HEK293 (cell line): ENCODE data around the gene UCK1.

Experiments used
- CTCF ChIA-PET: fragments of 350-600 bp; formaldehyde crosslinking; extraction: SDS; loops from one replicate; lab custom pipeline; 2021; ENCODE audit warnings: antibody characterized with exemption; lab: Yijun Ruan, JAX
- POLR2A ChIA-PET: fragments of 300-600 bp; formaldehyde crosslinking; extraction: SDS; loops from one replicate; lab custom pipeline; 2020; ENCODE audit warnings: antibody characterized with exemption, inconsistent platforms; lab: Yijun Ruan, JAX
- H3K27ac ChIP-seq: fragments of 200-500 bp; sonication (Bioruptor generic); 2 replicates; pipeline ENCODE4 v1.5.1; 2014; ENCODE audit warnings: low read depth, low read length, control low read depth, inconsistent platforms; ENCODE audit errors: extremely low read depth
- H3K36me3 ChIP-seq, 2 experiments: fragments of 200-500 bp in 1 of 2; sonication (Bioruptor generic) in 1 of 2; 1 replicate in 1 of 2; 2 replicates in 1 of 2; pipeline ENCODE4 v1.5.1; 2014 to 2017; ENCODE audit warnings: inconsistent platforms in 2 of 2, low read length in 2 of 2; ENCODE audit not compliant: control insufficient read depth in 2 of 2, insufficient read depth in 1 of 2
- H3K4me1 ChIP-seq: fragments of 200-500 bp; sonication (Bioruptor generic); 2 replicates; pipeline ENCODE4 v1.5.1; 2014; ENCODE audit warnings: mild to moderate bottlenecking, low read length, inconsistent platforms; ENCODE audit not compliant: control insufficient read depth, insufficient read depth
- H3K4me3 ChIP-seq: 2 replicates; pipeline ENCODE4 v1.5.1; 2011; ENCODE audit warnings: low read depth, mild to moderate bottlenecking, control low read depth, low read length, moderate library complexity
- H3K9me3 ChIP-seq: fragments of 200-500 bp; sonication (Bioruptor generic); 2 replicates; pipeline ENCODE4 v1.5.1; 2014; ENCODE audit warnings: low read depth, low read length, inconsistent platforms; ENCODE audit not compliant: control insufficient read depth, insufficient read depth
- HOXC10 ChIP-seq: sonication (generic); formaldehyde crosslinking; IDR thresholded peaks from 2 replicates; pipeline ENCODE4 v1.8.1; 2023; ENCODE audit warnings: mild to moderate bottlenecking, missing genetic modification reagents
- MZF1 ChIP-seq: fragments of 450-650 bp; formaldehyde crosslinking; IDR thresholded peaks from 2 replicates; pipeline ENCODE4 v1.5.1; 2017; ENCODE audit warnings: missing biosample characterization, missing genetic modification characterization, borderline replicate concordance
- PRDM1 ChIP-seq: fragments of 450-650 bp; formaldehyde crosslinking; IDR thresholded peaks from 2 replicates; pipeline ENCODE4; 2016; ENCODE audit warnings: missing biosample characterization, missing genetic modification characterization
- RBAK ChIP-seq: fragments of 450-650 bp; formaldehyde crosslinking; IDR thresholded peaks from 2 replicates; pipeline ENCODE4 v1.5.1; 2016; ENCODE audit warnings: missing biosample characterization, missing genetic modification characterization
- SCRT1 ChIP-seq: fragments of 450-650 bp; formaldehyde crosslinking; IDR thresholded peaks from 2 replicates; pipeline ENCODE4 v1.5.1; 2016; ENCODE audit warnings: missing biosample characterization, missing genetic modification characterization, borderline replicate concordance
- SCRT2 ChIP-seq: fragments of 450-650 bp; formaldehyde crosslinking; IDR thresholded peaks from 2 replicates; pipeline ENCODE4 v1.5.1; 2016; ENCODE audit warnings: missing biosample characterization, missing genetic modification characterization
- ZNF10 ChIP-seq: fragments of 450-650 bp; formaldehyde crosslinking; IDR thresholded peaks from 2 replicates; pipeline ENCODE4 v1.5.1; 2017; ENCODE audit warnings: missing biosample characterization, missing genetic modification characterization
- ZNF18 ChIP-seq: fragments of 450-650 bp; formaldehyde crosslinking; IDR thresholded peaks from 2 replicates; pipeline ENCODE4 v1.5.1; 2016; ENCODE audit warnings: missing biosample characterization, missing genetic modification characterization
- ZNF302 ChIP-seq: fragments of 450-650 bp; formaldehyde crosslinking; IDR thresholded peaks from 2 replicates; pipeline ENCODE4 v1.5.1; 2016; ENCODE audit warnings: missing biosample characterization, missing genetic modification characterization, low read depth
- ZNF324 ChIP-seq: fragments of 450-650 bp; formaldehyde crosslinking; IDR thresholded peaks from 2 replicates; pipeline ENCODE4 v1.5.1; 2016; ENCODE audit warnings: missing biosample characterization, missing genetic modification characterization
- ZNF391 ChIP-seq: fragments of 450-650 bp; formaldehyde crosslinking; IDR thresholded peaks from 2 replicates; pipeline ENCODE4 v1.5.1; 2016; ENCODE audit warnings: low read depth, missing biosample characterization, missing genetic modification characterization, borderline replicate concordance
- ZNF488 ChIP-seq: fragments of 450-650 bp; formaldehyde crosslinking; IDR thresholded peaks from 2 replicates; pipeline ENCODE4 v1.5.1; 2016; ENCODE audit warnings: missing biosample characterization, missing genetic modification characterization
- ZNF510 ChIP-seq: fragments of 450-650 bp; formaldehyde crosslinking; IDR thresholded peaks from 2 replicates; pipeline ENCODE4 v1.5.1; 2018; ENCODE audit warnings: mild to moderate bottlenecking, missing genetic modification characterization, missing biosample characterization; ENCODE audit not compliant: insufficient replicate concordance
- ZNF549 ChIP-seq: fragments of 450-650 bp; IDR thresholded peaks from 2 replicates; pipeline ENCODE4 v1.5.1; 2018; ENCODE audit warnings: missing biosample characterization, missing genetic modification characterization, mild to moderate bottlenecking, inconsistent platforms, moderate library complexity
- ZNF626 ChIP-seq: fragments of 450-650 bp; sonication (Bioruptor Pico); formaldehyde crosslinking; IDR thresholded peaks from 2 replicates; pipeline ENCODE4 v1.5.1; 2018; ENCODE audit warnings: missing biosample characterization, missing genetic modification characterization, inconsistent platforms
- ZNF654 ChIP-seq: fragments of 450-650 bp; formaldehyde crosslinking; IDR thresholded peaks from 2 replicates; pipeline ENCODE4 v1.5.1; 2016; ENCODE audit warnings: low read depth, missing biosample characterization, missing genetic modification characterization
- ZNF664 ChIP-seq: fragments of 450-650 bp; formaldehyde crosslinking; IDR thresholded peaks from 2 replicates; pipeline ENCODE4 v1.5.1; 2016; ENCODE audit warnings: missing biosample characterization, missing genetic modification characterization
- ZNF692 ChIP-seq: fragments of 450-650 bp; formaldehyde crosslinking; IDR thresholded peaks from 2 replicates; pipeline ENCODE4 v1.5.1; 2016; ENCODE audit warnings: missing biosample characterization, missing genetic modification characterization
- ZNF701 ChIP-seq: fragments of 450-650 bp; formaldehyde crosslinking; IDR thresholded peaks from 2 replicates; pipeline ENCODE4 v1.5.1; 2016; ENCODE audit warnings: missing biosample characterization, missing genetic modification characterization
- ZNF76 ChIP-seq: fragments of 450-650 bp; formaldehyde crosslinking; IDR thresholded peaks from 2 replicates; pipeline ENCODE4; 2016; ENCODE audit warnings: low read depth, missing biosample characterization, missing genetic modification characterization, borderline replicate concordance
- ZNF830 ChIP-seq: fragments of 450-650 bp; IDR thresholded peaks from 2 replicates; pipeline ENCODE4 v1.5.0; 2018; ENCODE audit warnings: missing biosample characterization, missing genetic modification characterization, low read depth, mild to moderate bottlenecking, moderate library complexity

Gene UCK1

GRCh38 chr9:131511880-131512279 lies 19.2 kb downstream of the UCK1 start:
- POLR2A ChIA-PET: no interaction called here
- no peak overlapping the region for H3K27ac ChIP-seq
- H3K4me3 ChIP-seq: no peak overlapping the region
- CTCF ChIA-PET: interaction anchor here (0.6 kb wide), 1 partner anchor 176 kb away, joined by 3 read pairs; no protein-coding TSS in a partner anchor
- no peaks in the 10 kb centered on the region for H3K9me3 ChIP-seq
- peaks cover 14 to 94% of the 10 kb centered on the region in 2 experiments for H3K36me3 ChIP-seq
- peak; percentile 74; the same call in 1 of the 2 replicates for TF ChIP-seq SCRT1 (tag by site-specific recombination)
- TF ChIP-seq SCRT2 (tag by site-specific recombination): peak; percentile 98
- no peak for TF ChIP-seq ZNF510 (tag by site-specific recombination)
- H3K4me1 ChIP-seq: no peaks in the 10 kb centered on the region

GRCh38 chr9:131511416-131511815 lies 19.6 kb downstream of the UCK1 start:
- Histone ChIP-seq H3K36me3 (peaks cover 15 to 91% of the 10 kb centered on the region in 2 experiments), H3K9me3 (no peaks in the 10 kb centered on the region), H3K27ac (no peak overlapping the region), H3K4me1 (no peaks in the 10 kb centered on the region), H3K4me3 (no peak overlapping the region)
- ChIA-PET CTCF (no interaction called here), POLR2A (no interaction called here)
- TF ChIP-seq ZNF18: no peak
- no peak for TF ChIP-seq ZNF549
- TF ChIP-seq ZNF10 (tag by site-specific recombination): no peak
- no peak for TF ChIP-seq HOXC10 (CRISPR knock-in tag)
- TF ChIP-seq ZNF324 (tag by site-specific recombination): no peak
- TF ChIP-seq ZNF302 (tag by site-specific recombination): no peak
- TF ChIP-seq, all 188 proteins: peak for 0

- no peak overlapping the region for H3K4me3 ChIP-seq
- H3K4me1 ChIP-seq: peaks cover 6% of the 10 kb centered on the region; the same call in 1 of the 2 replicates
- TF ChIP-seq PRDM1 (tag by site-specific recombination) (no peak), ZNF391 (tag by site-specific recombination) (no peak), ZNF664 (tag by site-specific recombination) (no peak), RBAK (tag by site-specific recombination) (no peak)
- ChIA-PET CTCF (interaction anchor here (0.6 to 1.2 kb wide), 5 partner anchors 13 to 234 kb away, joined by 3 to 4 read pairs (median 3); no protein-coding TSS in a partner anchor), POLR2A (no interaction called here)
- peaks cover 10 to 46% of the 10 kb centered on the region in 2 experiments for H3K36me3 ChIP-seq
- no peak overlapping the region for H3K27ac ChIP-seq
- H3K9me3 ChIP-seq: no peaks in the 10 kb centered on the region
Measured at GRCh38 chr9:131505012-131505411, 26.1 kb downstream of the UCK1 start.

- ChIA-PET POLR2A (interaction anchor here (0.6 to 1.5 kb wide), 8 partner anchors 15 to 209 kb away, joined by 3 to 7 read pairs (median 3); partner anchors contain the start of gene PRRT1B), CTCF (interaction anchor here (0.6 to 1.4 kb wide), 5 partner anchors 12 to 765 kb away, joined by 3 to 4 read pairs (median 3); no protein-coding TSS in a partner anchor)
- H3K9me3 ChIP-seq: no peaks in the 10 kb centered on the region
- peak overlapping the region; percentile 77; the same call in 1 of the 2 replicates for H3K27ac ChIP-seq
- peak overlapping the region; percentile 81 for H3K4me3 ChIP-seq
- H3K36me3 ChIP-seq: peaks cover 5 to 46% of the 10 kb centered on the region in 2 experiments; a peak in 2 of 3 replicates
- H3K4me1 ChIP-seq: peaks cover 6% of the 10 kb centered on the region; the same call in 1 of the 2 replicates
- no peak for TF ChIP-seq ZNF626 (tag by site-specific recombination)
- TF ChIP-seq ZNF654 (tag by site-specific recombination): no peak
- TF ChIP-seq ZNF488: no peak
- no peak for TF ChIP-seq ZNF830 (tag by site-specific recombination)
- no peak for TF ChIP-seq ZNF701
- no peak for TF ChIP-seq ZNF692 (tag by site-specific recombination)
- peak; percentile 61; the same call in 1 of the 2 replicates for TF ChIP-seq MZF1 (tag by site-specific recombination)
- TF ChIP-seq PRDM1 (tag by site-specific recombination): peak; percentile 64; the same call in 1 of the 2 replicates
- TF ChIP-seq ZNF76 (tag by site-specific recombination): peak; percentile 30; the same call in 1 of the 2 replicates
Measured at GRCh38 chr9:131503626-131504465, 27.2 kb downstream of the UCK1 start.
